ENCODE measurements around the gene USP17L27. TPM values are rescaled to one million over a fixed set of nuclear protein-coding genes. Genes with fewer than 3 reads are reported as not detected.
"Not testable (repeated sequence)": the region's sequence is repeated elsewhere in the genome, so short reads cannot be mapped to it uniquely, and the experiment has no call there.

The USP17L27 gene
- total and polyA plus RNA-seq, 4 experiments from 2014 or later = not detected

DNA sequence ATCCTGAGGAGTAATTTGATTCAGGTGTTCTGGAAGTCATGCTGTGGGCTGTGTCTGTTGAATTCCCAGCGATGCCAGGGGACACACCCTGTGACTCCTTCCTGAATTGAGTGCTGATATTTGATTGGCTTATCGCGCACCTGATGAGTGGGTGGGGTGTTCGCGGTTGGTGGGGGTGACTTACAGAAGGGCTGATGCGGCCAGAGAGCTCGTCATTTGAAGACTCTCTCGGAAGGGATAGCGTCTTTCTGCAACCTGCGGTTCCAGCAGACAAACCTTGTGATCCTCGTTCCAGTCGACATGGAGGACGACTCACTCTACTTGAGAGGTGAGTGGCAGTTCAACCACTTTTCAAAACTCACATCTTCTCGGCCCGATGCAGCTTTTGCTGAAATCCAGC lies 9.4 kb downstream of the USP17L27 start, which contains the start of gene USP17L29:
Gene USP17L29, plus strand, starts transcription at position 301 of the 400 bp plus-strand sequence. Its CDS starts 0 bp downstream, at position 301.
- H3K4me1 Mint-ChIP-seq; H3K27ac Mint-ChIP-seq; H3K36me3 ChIP-seq (ENCODE audit: insufficient read depth, low read length): not testable (repeated sequence)

DNA sequence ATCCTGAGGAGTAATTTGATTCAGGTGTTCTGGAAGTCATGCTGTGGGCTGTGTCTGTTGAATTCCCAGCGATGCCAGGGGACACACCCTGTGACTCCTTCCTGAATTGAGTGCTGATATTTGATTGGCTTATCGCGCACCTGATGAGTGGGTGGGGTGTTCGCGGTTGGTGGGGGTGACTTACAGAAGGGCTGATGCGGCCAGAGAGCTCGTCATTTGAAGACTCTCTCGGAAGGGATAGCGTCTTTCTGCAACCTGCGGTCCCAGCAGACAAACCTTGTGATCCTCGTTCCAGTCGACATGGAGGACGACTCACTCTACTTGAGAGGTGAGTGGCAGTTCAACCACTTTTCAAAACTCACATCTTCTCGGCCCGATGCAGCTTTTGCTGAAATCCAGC lies 18.9 kb downstream of the USP17L27 start, which contains the start of gene USP17L30:
Gene USP17L30, plus strand, starts transcription at position 301 of the 400 bp plus-strand sequence. Its CDS starts 0 bp downstream, at position 301.
- H3K27me3 Mint-ChIP-seq; CTCF ChIA-PET (ENCODE audit: partially characterized antibody); H3K36me3 ChIP-seq (ENCODE audit: insufficient read depth, low read length); H3K27me3 ChIP-seq (ENCODE audit: insufficient read depth, low read length); H3K36me3 Mint-ChIP-seq; H3K27ac Mint-ChIP-seq; H3K4me1 ChIP-seq (ENCODE audit: insufficient read depth, low read length); intact Hi-C loops (cut with micrococcal nuclease); H3K9me3 Mint-ChIP-seq; H3K4me3 ChIP-seq (ENCODE audit: low read length in 2 of 2); H3K9me3 ChIP-seq (ENCODE audit: control insufficient read depth in 1 of 2, low read length in 2 of 2); H3K27ac ChIP-seq (ENCODE audit: low read depth, low read length); DNase-seq; H3K4me3 Mint-ChIP-seq; POLR2A ChIA-PET (ENCODE audit: partially characterized antibody); H3K4me1 Mint-ChIP-seq: not testable (repeated sequence)

More for the DNA sequence above, 9.4 kb downstream of the USP17L27 start, which contains the start of gene USP17L29:
- H3K4me1 ChIP-seq (ENCODE audit: insufficient read depth, low read length); H3K9me3 ChIP-seq (ENCODE audit: control insufficient read depth in 1 of 2, low read length in 2 of 2); H3K27me3 Mint-ChIP-seq; POLR2A ChIA-PET (ENCODE audit: partially characterized antibody); H3K4me3 Mint-ChIP-seq; H3K27ac ChIP-seq (ENCODE audit: low read depth, low read length); H3K27me3 ChIP-seq (ENCODE audit: insufficient read depth, low read length); H3K36me3 Mint-ChIP-seq; intact Hi-C loops (cut with micrococcal nuclease); H3K4me3 ChIP-seq (ENCODE audit: low read length in 2 of 2); DNase-seq; CTCF ChIA-PET (ENCODE audit: partially characterized antibody); H3K9me3 Mint-ChIP-seq: not testable (repeated sequence)

DNA sequence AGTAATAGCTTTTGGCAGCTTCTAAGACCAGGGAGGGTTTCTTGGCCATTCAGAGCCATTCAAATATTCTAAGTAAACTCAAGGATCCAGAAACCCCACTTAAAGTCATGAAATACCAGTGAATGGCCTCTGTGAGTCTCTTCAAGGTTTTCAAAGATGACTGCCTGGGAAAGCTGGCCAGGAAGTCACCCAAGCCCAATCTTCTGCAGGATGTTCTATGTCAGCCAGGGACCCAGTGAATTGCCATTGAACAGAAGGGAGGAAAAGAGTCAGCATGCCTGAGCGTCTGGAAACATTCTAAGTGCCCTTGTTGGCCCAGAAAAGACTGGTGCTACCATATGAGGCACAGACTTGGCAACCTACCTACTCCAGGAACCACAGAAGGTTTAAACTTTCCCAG lies 35.9 kb downstream of the USP17L27 start:
- H3K9me3 ChIP-seq (ENCODE audit: control insufficient read depth in 1 of 2, low read length in 2 of 2); H3K36me3 ChIP-seq (ENCODE audit: insufficient read depth, low read length); H3K4me1 Mint-ChIP-seq; H3K4me3 ChIP-seq (ENCODE audit: low read length in 2 of 2); H3K27me3 Mint-ChIP-seq; H3K36me3 Mint-ChIP-seq; H3K4me3 Mint-ChIP-seq; H3K27ac Mint-ChIP-seq; H3K4me1 ChIP-seq (ENCODE audit: insufficient read depth, low read length); H3K27ac ChIP-seq (ENCODE audit: low read depth, low read length); CTCF ChIA-PET (ENCODE audit: partially characterized antibody); intact Hi-C loops (cut with micrococcal nuclease); POLR2A ChIA-PET (ENCODE audit: partially characterized antibody); H3K9me3 Mint-ChIP-seq; H3K27me3 ChIP-seq (ENCODE audit: insufficient read depth, low read length); DNase-seq: not testable (repeated sequence)

DNA sequence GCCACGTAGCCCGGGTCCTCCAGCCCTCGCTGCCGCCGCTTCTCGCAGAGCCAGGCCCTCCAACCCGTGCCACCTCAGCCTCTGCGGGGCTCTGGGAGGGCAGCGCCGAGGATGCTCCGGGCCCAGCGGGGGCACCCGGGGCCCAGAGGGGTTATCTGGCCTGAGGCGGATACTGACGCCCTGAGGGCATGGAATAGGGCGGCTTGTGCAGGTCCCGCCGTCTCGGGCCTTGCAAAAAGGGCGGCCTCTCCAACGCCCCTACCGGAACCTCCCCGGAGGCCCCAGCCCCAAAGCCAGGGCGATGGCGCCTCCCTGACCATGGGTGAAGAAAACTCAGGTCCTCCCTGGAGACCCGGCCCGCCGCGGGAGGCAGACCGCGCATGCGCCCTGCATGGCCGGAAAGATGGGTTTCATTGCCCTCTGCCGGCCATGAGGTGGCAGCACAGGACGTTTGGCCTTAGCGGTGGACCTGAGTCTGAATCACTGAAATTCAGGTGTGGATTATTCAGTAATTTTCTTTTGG lies 37.1 kb downstream of the USP17L27 start:
- H3K27ac Mint-ChIP-seq; CTCF ChIA-PET (ENCODE audit: partially characterized antibody); POLR2A ChIA-PET (ENCODE audit: partially characterized antibody); H3K9me3 ChIP-seq (ENCODE audit: control insufficient read depth in 1 of 2, low read length in 2 of 2); H3K27me3 Mint-ChIP-seq; H3K4me1 ChIP-seq (ENCODE audit: insufficient read depth, low read length); H3K4me3 ChIP-seq (ENCODE audit: low read length in 2 of 2); H3K9me3 Mint-ChIP-seq; H3K27ac ChIP-seq (ENCODE audit: low read depth, low read length); H3K4me1 Mint-ChIP-seq; intact Hi-C loops (cut with micrococcal nuclease); H3K36me3 Mint-ChIP-seq; H3K36me3 ChIP-seq (ENCODE audit: insufficient read depth, low read length); H3K27me3 ChIP-seq (ENCODE audit: insufficient read depth, low read length): not testable (repeated sequence)
- peak; percentile 38 to 61 (median 49) for DNase-seq
- peak overlapping the region in 6 of 8 donors; percentile 12 to 64 (median 43) for H3K4me3 Mint-ChIP-seq

DNA sequence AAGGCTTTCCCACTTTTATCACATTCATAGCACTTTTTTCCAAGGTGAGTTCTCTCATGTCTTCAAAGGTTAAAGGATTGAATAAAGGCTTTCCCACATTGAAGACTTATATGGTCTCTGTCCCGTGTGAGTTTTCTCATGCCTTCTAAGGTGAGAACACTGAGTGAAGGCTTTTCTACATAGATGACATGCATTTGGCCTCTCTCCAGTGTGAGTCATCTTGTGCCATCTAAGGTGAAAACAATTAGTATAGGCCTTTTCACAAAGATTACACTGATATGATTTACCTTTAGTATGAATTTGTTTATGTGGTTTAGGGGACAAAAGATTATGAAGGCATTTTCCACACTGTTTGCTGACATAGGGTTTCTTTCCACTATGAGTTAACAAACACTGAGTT lies 40.2 kb downstream of the USP17L27 start:
- no peaks in the 10 kb centered on the region for H3K27me3 ChIP-seq (ENCODE audit: insufficient read depth, low read length)
- H3K9me3 ChIP-seq (ENCODE audit: control insufficient read depth in 1 of 2, low read length in 2 of 2) = no peaks in the 10 kb centered on the region
- no peaks in the 10 kb centered on the region for H3K36me3 ChIP-seq (ENCODE audit: insufficient read depth, low read length)
- H3K27ac Mint-ChIP-seq = no peak overlapping the region
- no peaks in the 10 kb centered on the region for H3K9me3 Mint-ChIP-seq
- H3K4me1 Mint-ChIP-seq = peaks cover 0 to 4% (median 3%) of the 10 kb centered on the region in 4 donors
- CTCF ChIA-PET (ENCODE audit: partially characterized antibody) = no interaction called here
- no peak overlapping the region for H3K4me3 ChIP-seq (ENCODE audit: low read length in 2 of 2)
- no peak overlapping the region for H3K4me3 Mint-ChIP-seq
- DNase-seq = no peak
- H3K36me3 Mint-ChIP-seq = no peaks in the 10 kb centered on the region
- H3K4me1 ChIP-seq (ENCODE audit: insufficient read depth, low read length) = no peaks in the 10 kb centered on the region
- peaks cover 0 to 1% of the 10 kb centered on the region in 2 donors for H3K27me3 Mint-ChIP-seq
- intact Hi-C loops (cut with micrococcal nuclease) = no loop called here
- POLR2A ChIA-PET (ENCODE audit: partially characterized antibody) = no interaction called here
- no peak overlapping the region for H3K27ac ChIP-seq (ENCODE audit: low read depth, low read length)

DNA sequence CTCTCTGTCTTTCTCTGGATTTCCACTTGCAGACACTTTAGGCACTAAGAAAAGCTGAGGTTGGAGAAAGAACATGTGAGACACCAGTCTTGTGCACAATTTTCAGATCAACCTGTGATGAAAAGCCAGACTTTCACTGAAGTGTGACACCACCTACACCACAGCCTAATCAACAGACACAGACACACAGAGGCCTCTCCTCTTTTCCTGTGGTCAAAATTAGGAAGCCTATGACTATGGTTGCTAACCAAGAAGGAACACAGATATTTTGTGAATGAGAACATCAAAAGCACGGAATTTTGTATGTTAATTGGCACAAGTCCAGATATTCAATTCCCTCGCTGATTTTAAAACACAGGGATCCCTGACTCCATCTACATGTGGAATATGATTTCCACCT lies 45.1 kb downstream of the USP17L27 start:
- H3K4me3 ChIP-seq (ENCODE audit: low read length in 2 of 2); H3K36me3 ChIP-seq (ENCODE audit: insufficient read depth, low read length); H3K27ac ChIP-seq (ENCODE audit: low read depth, low read length); H3K4me1 ChIP-seq (ENCODE audit: insufficient read depth, low read length); CTCF ChIA-PET (ENCODE audit: partially characterized antibody); H3K27me3 ChIP-seq (ENCODE audit: insufficient read depth, low read length); H3K27ac Mint-ChIP-seq; H3K4me1 Mint-ChIP-seq; intact Hi-C loops (cut with micrococcal nuclease); DNase-seq; H3K9me3 Mint-ChIP-seq; H3K36me3 Mint-ChIP-seq; H3K9me3 ChIP-seq (ENCODE audit: control insufficient read depth in 1 of 2, low read length in 2 of 2); POLR2A ChIA-PET (ENCODE audit: partially characterized antibody); H3K27me3 Mint-ChIP-seq: not testable (repeated sequence)
- peak overlapping the region in 1 of 8 donors; percentile 13 for H3K4me3 Mint-ChIP-seq

Other genes starting within 250 kb of the USP17L27 start
- not detected for gene FAM90A26, start 173.7 kb upstream of the USP17L27 start, total RNA-seq
- gene FAM90A26, start 173.7 kb upstream of the USP17L27 start, polyA plus RNA-seq = not detected
- gene USP17L10, start 133.5 kb upstream of the USP17L27 start, total RNA-seq = not detected
- not detected for gene USP17L10, start 133.5 kb upstream of the USP17L27 start, polyA plus RNA-seq
- not detected for gene USP17L11, start 128.7 kb upstream of the USP17L27 start, total RNA-seq
- gene USP17L11, start 128.7 kb upstream of the USP17L27 start, polyA plus RNA-seq = not detected
- not detected for gene USP17L12, start 124.0 kb upstream of the USP17L27 start, total RNA-seq
- not detected for gene USP17L12, start 124.0 kb upstream of the USP17L27 start, polyA plus RNA-seq
- not detected for gene USP17L13, start 119.3 kb upstream of the USP17L27 start, total RNA-seq
- not detected for gene USP17L13, start 119.3 kb upstream of the USP17L27 start, polyA plus RNA-seq
- gene USP17L15, start 109.8 kb upstream of the USP17L27 start, total RNA-seq = not detected
- gene USP17L15, start 109.8 kb upstream of the USP17L27 start, polyA plus RNA-seq = not detected
- gene USP17L17, start 100.3 kb upstream of the USP17L27 start, total RNA-seq = not detected
- gene USP17L17, start 100.3 kb upstream of the USP17L27 start, polyA plus RNA-seq = not detected
- gene USP17L18, start 95.5 kb upstream of the USP17L27 start, total RNA-seq = not detected
- gene USP17L18, start 95.5 kb upstream of the USP17L27 start, polyA plus RNA-seq = not detected
- not detected for gene USP17L19, start 90.8 kb upstream of the USP17L27 start, total RNA-seq
- gene USP17L19, start 90.8 kb upstream of the USP17L27 start, polyA plus RNA-seq = not detected
- not detected for gene USP17L20, start 86.0 kb upstream of the USP17L27 start, total RNA-seq
- not detected for gene USP17L20, start 86.0 kb upstream of the USP17L27 start, polyA plus RNA-seq
- gene USP17L21, start 81.3 kb upstream of the USP17L27 start, total RNA-seq = not detected
- not detected for gene USP17L21, start 81.3 kb upstream of the USP17L27 start, polyA plus RNA-seq
- not detected for gene USP17L22, start 76.5 kb upstream of the USP17L27 start, total RNA-seq
- not detected for gene USP17L22, start 76.5 kb upstream of the USP17L27 start, polyA plus RNA-seq
- not detected for gene USP17L24, start 19.0 kb upstream of the USP17L27 start, total RNA-seq
- gene USP17L24, start 19.0 kb upstream of the USP17L27 start, polyA plus RNA-seq = not detected
- not detected for gene USP17L25, start 14.2 kb upstream of the USP17L27 start, total RNA-seq
- gene USP17L25, start 14.2 kb upstream of the USP17L27 start, polyA plus RNA-seq = not detected
- not detected for gene USP17L26, start 9.5 kb upstream of the USP17L27 start, total RNA-seq
- gene USP17L26, start 9.5 kb upstream of the USP17L27 start, polyA plus RNA-seq = not detected
- not detected for gene USP17L5, start 4.7 kb upstream of the USP17L27 start, total RNA-seq
- not detected for gene USP17L5, start 4.7 kb upstream of the USP17L27 start, polyA plus RNA-seq
- gene USP17L28, start 4.7 kb downstream of the USP17L27 start, total RNA-seq = not detected
- gene USP17L28, start 4.7 kb downstream of the USP17L27 start, polyA plus RNA-seq = not detected
- not detected for gene USP17L29, start 9.5 kb downstream of the USP17L27 start, total RNA-seq
- not detected for gene USP17L29, start 9.5 kb downstream of the USP17L27 start, polyA plus RNA-seq
- not detected for gene USP17L30, start 19.0 kb downstream of the USP17L27 start, total RNA-seq
- gene USP17L30, start 19.0 kb downstream of the USP17L27 start, polyA plus RNA-seq = not detected
- not detected for gene DEFB131A, start 100.3 kb downstream of the USP17L27 start, total RNA-seq
- not detected for gene DEFB131A, start 100.3 kb downstream of the USP17L27 start, polyA plus RNA-seq